GM12801 (cell line): Measurements from ENCODE around the gene PLEKHG7.

Experiments used
- TF ChIP-seq, protein P1 (sequence below): IDR thresholded peaks from one replicate; pipeline ENCODE4 v1.5.1; 2011; ENCODE audit warnings: control low read depth; ENCODE audit not compliant: insufficient read length; ENCODE audit errors: extremely low read depth

PLEKHG7 gene

DNA sequence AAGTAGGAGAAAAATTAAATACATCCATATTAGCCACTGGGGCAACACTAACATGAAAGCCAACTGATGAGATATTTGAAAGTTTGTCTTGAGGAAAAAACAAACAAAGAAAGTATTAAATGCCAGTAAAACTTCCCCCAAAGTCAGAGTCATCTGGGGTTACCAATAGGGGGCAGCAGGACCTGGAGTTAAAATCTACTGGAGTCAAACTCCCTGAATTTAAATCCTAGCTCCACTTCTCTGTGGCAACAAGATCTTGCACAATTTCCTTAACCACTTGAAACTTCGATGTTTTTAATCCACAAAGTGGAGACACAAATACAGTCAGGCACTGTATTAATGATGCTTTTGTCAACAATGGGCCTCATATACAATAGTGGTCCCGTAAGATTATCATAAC lies 14.4 kb downstream of the PLEKHG7 start:
- TF ChIP-seq, protein P1, sequence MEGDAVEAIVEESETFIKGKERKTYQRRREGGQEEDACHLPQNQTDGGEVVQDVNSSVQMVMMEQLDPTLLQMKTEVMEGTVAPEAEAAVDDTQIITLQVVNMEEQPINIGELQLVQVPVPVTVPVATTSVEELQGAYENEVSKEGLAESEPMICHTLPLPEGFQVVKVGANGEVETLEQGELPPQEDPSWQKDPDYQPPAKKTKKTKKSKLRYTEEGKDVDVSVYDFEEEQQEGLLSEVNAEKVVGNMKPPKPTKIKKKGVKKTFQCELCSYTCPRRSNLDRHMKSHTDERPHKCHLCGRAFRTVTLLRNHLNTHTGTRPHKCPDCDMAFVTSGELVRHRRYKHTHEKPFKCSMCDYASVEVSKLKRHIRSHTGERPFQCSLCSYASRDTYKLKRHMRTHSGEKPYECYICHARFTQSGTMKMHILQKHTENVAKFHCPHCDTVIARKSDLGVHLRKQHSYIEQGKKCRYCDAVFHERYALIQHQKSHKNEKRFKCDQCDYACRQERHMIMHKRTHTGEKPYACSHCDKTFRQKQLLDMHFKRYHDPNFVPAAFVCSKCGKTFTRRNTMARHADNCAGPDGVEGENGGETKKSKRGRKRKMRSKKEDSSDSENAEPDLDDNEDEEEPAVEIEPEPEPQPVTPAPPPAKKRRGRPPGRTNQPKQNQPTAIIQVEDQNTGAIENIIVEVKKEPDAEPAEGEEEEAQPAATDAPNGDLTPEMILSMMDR = no peak

DNA sequence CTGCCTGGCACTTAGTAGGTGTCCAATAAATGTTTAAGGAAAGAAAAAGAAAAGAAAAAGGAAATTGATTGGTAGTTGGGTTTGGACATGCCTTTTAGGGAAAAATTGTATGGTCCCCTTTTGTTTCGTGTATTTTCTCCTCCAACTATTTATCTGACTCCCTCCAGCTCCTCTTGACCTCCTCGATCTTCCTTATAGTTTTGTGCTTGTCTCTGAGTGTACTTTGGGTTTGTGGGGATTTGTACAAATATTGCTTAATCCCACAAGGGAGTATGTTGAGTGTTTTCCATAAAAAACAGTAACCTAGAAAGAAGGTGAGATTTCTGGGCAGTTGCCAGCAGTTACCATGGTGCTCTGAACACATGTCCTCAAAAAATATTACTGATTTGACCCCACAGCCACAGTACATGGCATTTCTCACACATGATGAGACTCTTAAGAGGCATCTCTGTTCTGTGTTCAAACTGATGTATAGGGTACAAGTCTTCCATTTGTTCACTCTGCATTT lies 15.7 kb downstream of the PLEKHG7 start:
- TF ChIP-seq, protein P1 = no peak

DNA sequence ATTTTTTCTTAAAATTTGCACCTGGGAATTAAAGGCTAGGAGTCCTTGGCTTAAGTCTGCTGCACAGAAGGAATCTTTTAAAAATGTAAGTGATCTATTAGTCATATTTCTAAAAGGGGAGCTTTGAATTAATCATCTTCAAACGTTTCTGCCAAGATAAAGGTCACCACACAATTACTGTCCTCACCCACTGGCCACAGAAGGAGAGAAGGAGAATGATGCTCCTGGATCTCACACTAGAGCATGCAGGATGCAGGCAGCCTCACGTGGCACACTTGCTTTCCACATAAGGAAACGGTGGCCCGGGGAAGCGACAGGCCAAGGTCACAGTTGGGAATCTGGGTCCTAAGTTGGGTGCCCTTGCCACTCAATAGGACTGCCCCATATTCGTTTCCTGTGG lies 16.9 kb downstream of the PLEKHG7 start:
- TF ChIP-seq, protein P1 = no peak

DNA sequence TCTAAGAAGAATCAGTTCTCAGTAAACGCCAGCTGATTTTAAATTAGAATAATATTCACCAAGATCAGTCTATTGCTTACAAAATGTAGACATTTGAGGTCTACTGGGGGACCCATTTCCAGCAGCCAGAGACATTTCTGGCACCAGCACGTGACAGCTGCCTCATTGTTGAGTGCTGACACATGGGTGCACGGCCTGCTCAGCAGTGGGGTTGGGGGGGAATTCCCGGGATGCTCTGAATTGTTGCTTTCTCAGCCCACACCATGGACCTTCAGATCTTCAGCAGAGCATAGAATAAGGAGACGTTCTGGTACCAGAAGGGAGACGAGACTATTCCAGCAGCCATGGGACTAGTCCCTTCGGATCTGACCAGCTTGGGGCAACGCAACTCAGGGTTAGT lies 18.3 kb downstream of the PLEKHG7 start:
- TF ChIP-seq, protein P1 = no peak

DNA sequence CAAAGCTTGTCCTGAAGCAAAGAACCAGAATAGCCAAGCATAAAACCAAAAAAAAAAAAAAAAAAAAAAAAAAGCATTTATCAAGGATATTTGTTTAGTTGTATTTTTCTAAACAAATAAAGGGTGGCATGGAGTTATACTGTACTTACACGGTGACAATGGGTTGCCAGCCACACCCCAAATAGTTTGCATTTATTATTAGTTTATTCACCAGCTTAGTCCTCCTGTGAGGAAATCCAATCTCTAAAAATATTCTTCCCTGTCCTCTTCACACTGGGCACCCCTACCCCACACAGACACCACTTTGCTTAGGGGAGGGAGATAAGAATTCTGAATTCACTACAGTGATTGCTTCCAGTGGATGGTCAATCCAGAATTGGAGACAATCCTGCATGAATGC lies 18.9 kb downstream of the PLEKHG7 start:
- TF ChIP-seq, protein P1 = no peak

DNA sequence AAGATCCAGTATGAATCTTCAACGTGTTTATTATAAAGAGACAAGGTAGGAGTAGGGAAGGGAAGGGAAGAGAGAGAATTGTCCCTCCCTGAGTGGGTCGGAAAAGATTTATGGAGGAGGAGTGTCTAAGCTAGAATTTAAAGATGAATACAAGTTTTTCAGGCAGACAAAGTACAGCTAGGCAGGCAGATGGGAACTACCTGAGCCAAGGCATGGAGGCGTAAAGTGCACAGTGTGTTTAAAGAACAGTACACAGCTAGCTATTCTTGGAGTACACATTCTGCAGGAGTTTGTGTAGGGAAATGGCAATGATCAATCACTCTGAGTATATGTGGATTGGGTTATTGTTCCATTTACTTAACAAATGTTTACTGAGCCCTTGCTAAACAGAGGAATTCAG lies 20.1 kb downstream of the PLEKHG7 start:
- TF ChIP-seq, protein P1 = no peak

DNA sequence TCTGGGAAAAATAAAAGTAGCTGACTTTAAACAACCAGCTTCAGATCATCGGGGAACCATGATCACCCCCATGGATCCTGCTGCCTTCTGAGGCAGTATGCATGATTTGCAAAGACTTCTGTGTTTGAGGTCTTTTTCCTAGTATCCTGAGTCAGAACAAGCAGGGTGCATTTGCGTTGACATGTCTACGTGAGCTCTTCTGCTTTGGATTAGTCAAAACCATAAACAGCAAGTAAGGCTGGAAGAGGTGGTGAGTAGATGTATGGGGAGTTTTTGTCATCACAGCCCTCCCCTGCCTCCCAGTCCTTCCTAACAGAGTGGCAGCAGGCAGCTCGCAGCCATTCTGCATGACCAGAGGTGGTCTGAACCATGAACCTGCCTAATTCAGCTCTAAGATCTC lies 24.1 kb downstream of the PLEKHG7 start:
- TF ChIP-seq, protein P1 = no peak
